Measurements from ENCODE around the gene SLC7A5.

SLC7A5 gene

DNA sequence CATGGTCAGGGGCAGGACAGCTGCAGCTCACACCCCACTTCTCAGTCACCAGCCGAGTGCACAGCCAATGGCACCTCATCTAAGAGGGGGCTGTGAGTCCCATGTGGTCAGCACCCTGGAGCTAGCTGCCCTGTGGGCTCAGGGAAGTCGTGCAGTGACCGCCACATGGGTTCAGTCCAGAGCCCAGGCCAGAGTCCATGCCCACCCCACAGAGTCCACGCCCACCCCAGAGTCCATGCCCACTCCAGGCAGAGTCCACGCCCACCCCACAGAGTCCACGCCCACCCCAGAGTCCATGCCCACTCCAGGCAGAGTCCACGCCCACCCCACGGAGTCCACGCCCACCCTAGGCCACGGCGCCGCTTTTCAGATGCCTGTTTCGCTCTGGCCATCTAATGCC, 24.1 kb downstream of the SLC7A5 start:
- DNase-seq, result no peak

- DNase-seq, result no peak
These were observed 24.5 kb downstream of the SLC7A5 start for GRCh38 chr16:87844809-87845208.

DNA sequence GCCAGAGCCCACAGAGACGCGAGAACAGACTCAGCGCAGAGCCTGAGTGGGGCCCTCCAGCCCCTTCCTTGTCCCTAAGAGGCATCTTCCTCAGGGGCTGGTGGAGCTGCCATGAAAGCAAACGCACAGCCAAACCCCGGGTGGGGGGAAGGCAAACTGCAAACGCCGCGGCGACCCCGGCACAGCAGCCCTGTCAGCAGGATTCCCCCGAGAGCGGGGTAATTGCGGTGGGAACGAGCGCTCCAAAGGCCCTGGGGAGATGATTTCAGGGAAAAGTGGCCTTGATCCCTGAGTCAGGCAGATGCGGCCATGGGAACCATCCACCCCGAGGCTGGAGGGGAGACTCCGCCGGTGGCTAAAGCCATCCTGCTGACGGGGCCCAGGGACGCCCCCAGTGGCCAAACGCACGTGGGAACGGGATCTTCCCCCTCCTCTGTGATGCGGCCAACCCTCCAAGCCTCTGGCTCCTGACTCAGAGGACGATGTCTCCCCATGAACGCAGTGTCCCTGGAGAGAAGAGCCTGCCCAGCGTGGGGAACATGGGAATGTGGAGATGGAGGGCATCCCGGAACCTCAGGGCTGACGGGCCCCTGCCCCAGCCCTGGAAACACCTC, 25.1 kb downstream of the SLC7A5 start:
- DNase-seq, result no peak

DNA sequence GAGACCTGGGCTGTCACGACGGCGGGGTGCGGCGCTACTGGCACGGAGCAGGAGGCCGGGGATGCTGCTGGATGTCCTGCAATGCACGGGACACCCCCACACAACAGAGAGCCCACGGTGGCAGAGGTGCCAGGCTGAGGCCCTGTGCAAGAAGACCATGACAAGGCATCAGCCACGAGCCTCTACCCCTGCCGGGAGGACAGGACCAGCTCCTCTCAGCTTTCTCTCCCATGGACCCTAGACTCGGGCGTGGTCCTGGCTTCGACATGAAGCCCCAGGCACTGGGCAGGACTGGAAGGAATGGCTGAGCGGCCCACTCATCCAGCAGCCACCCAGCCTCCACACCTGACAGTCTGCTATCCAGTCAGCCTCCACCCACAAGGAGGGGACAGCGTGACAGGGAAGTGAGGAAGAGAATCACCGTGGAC, 25.6 kb downstream of the SLC7A5 start:
- no peak for DNase-seq

DNA sequence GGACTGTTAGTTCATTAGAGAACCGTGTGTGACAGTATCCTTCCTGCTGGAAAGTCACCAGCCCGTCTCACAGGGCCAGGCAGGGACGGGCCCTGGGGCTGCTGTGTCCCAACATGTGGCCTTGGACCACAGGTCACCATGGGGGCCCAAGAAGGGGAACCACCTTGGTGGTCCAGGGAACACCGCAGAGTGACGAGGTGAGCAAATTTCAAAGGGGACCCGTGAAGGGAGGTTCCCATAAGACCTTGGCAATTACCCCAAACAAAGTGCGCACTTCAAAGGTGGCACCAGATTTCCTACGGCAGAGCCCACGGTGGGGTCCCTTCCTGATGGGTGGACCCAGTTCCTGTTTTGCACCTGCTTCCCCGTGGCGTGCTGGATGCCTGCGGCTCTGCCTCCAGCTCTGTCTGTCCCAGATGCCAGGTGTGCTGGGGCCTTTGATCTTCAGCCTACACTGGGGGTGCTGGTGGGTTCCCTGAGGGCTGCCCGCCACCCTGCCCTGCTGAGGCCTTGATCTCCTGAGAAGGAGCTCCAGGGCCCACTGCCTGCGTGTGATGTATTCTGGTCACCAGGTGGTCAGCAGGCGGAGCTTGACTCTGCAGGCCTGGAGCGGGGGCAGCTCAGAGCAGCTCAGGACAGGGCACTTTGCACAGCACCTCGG, 27.0 kb downstream of the SLC7A5 start:
- DNase-seq, result no peak

DNA sequence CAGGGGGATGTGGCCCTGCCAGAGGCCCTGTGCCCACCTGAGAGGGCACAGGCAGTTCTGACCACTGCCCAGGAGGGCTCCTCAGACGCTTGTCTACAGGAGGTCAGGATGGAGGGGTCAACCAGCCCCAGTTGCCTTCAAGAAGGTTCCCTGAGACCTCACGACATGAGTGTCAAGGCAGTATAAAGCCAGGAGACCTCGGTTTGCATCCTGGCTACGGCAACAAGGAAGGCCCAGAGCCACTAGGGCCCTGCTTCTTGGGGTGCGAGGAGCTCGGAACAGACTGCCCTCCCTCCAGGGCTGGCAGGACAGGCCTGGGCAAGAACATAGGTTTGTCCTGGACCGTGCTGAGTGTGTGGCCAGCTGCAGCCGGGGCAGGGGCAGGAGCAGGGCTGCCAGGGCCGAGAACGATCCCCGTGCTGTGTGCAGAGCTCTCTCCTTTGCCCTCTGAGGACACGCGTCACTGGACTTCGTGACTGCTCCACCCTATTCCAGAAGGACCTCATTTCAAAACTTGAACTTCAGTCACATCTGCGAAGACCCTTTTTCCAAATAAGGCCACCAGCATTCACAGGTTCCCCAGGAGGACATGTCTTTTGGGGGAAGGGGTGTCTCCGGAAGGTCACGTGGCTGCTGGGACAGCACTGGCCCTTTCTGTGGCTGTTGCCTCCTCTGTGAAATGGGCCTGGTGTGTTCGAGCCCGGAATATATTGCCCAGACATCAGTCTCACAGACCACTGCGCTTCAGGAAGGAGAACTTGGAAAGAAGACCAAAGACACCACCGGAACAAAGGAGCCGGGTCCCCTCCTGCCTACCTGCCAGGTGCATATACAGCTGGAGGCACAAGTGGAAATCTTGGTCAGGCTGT, 27.7 kb downstream of the SLC7A5 start:
- DNase-seq, result no peak

- DNase-seq, result no peak
These were observed 28.9 kb downstream of the SLC7A5 start for GRCh38 chr16:87840271-87840978.

GRCh38 chr16:87839542-87840270, 29.6 kb downstream of the SLC7A5 start:
- DNase-seq, result no peak

DNA sequence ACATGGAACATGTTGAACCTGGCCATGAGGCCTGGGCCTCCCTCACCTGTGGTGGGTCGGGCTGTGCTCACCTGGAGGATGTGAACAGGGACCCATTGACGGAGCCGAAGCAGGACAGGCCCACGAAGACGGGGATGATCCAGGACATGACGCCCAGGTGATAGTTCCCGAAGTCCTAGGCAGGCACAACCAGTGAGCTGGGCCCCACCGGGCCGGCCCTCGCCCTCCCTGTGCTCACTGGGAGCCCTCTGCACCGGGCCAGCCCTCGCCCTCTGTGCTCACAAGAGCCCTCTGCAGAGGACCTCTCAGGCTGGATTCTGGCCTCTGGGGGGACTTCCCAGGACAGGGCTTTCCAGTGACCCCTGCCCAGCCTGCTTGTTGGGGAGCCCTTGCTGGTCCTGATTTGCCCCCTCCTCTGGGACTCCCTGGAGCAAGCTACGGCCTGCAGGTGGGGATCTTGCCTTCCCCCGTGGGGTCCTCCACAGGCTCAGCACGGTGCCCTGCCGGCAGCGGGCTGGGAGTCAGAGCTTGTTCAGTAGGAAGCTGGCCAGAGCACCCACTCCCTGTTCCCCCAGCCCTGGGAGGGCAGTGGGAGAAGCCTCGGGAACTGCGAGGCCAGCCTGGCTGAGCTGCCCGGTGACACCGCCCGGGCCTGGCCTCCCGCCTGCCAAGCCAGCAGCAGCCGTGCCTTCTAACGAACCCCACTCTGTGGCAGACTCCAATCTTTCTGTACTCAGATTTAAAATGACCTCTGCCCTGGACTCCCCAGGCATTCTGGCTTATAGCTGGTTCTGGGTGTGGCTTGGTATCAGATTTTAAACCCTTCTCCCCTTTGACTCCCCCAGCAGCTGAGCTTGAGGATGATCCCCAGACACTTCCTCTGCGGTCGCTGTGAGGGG, 30.4 kb downstream of the SLC7A5 start:
- DNase-seq, result no peak

- DNase-seq, result no peak
These were observed 31.5 kb downstream of the SLC7A5 start for GRCh38 chr16:87837627-87838289.

DNA sequence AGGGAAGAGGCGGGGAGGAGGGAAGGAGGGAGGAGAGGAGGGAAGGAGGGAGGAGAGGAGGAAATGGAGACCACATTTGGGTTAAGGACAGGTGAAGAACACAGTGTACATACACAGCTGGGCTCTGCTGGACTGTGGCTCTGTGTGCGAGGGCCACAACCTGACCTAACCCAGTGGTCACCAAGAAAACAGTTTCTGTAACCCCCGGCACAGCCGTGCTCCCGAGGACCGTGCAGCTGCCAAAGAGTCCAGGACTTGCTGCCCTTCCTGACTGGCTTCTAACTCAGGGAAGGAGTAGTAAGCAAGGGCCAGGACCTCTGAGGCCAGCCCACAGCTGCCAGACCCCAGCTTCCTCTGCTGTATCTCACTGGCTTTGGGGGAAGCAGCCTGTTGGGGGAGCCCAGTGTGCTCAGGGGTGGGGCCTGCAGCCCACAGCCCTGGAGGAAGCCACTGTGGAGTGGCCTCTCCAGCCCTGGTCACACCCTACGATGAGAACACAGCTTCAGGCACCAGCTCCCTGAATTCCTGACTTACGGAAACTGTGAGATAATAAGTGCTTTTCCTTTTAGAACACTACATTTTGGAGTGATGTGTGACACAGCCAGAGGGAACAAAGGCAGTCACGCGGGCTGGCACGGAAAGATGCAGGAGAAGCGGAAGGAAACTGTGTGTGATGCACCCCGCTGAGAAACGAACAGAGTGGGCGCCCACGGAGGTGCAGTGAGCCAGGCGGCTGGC, 32.3 kb downstream of the SLC7A5 start:
- no peak for DNase-seq

GRCh38 chr16:87836346-87836843, 32.9 kb downstream of the SLC7A5 start:
- no peak for DNase-seq

DNA sequence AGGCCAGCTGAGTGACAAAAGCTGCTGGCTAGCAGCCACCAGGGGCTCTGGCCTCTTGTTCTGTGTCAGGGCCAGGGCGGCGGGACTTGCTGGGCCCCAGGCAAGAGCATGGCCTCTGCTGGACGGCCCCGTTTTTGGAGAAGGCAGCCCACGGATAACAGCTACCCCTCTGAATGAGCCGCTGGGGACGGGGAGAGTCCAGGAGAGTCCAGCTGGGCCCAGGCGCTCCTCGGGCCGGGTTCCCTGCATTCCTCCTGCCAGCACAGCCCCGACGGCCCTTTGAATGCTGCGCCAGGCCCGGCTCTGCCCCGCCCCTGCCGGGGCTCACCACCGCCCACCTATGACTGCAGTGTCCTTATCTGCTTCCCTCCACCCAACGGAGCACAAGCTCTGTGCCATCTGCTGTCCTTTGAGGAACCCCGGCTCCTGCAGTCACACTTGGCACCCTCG, 33.4 kb downstream of the SLC7A5 start:
- DNase-seq, result no peak

GRCh38 chr16:87834668-87835473, 34.4 kb downstream of the SLC7A5 start:
- DNase-seq, result no peak

GRCh38 chr16:87834005-87834667, 35.2 kb downstream of the SLC7A5 start:
- DNase-seq, result no peak

DNA sequence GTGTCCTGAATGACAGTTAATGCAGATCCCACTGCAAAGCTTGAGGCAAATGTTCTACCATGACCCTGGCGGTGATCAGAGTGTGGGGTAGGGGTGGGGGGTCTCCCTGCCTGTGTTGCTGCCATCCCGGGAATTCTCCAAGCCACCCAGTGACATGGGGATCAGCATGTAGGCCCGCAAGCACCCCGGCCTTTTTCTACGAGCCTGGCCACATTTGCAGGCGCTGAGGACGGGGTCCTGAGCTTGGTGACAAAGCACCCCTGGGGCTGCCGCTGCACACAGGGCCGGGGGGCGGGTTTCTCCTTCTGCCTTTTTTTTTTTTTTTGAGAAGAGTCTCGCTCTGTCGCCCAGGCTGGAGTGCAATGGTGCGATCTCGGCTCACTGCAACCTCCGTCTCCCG, 35.8 kb downstream of the SLC7A5 start:
- no peak for DNase-seq

DNA sequence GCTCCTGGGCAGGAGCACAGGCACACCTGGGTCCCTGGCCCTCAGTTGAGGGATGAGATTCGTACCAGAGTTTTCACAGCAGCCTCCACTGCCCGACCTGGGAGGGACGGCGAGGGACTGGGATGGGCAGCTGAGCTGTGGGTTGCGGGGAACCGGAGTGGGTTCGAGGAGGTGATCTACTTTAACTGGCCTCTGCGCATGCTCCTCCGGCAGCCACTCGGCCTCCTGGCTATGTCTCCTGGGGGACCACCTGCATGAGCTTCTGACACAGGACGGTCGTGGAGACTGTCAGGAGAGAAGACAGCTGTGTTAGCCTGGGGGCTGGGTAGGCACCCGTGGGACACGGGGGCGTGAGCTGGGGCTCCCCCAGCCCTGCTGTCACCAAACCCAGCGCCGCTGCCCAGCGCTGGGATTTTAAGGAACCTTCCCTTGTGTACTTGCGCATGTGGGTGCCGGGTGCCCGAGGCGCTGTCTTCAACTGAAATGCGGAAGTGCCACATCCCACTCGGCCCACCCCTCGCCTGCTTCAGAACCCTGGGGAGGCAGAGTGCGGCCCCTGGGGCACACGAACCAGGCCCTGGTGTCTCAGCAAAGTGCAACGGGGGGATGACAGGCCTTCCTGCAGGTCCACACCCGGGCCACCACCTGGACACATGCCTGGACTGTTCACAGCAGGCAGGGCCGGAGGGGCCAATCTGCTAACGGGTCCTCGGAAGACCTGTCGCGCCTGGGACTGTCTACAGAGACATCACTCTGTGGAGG, 36.4 kb downstream of the SLC7A5 start:
- no peak for DNase-seq

- no peak for DNase-seq
These were observed 37.2 kb downstream of the SLC7A5 start for GRCh38 chr16:87832137-87832527.
